Testis (tissue), 3 donors: ENCODE measurements around the gene TTC3. TPM values are rescaled to one million over a fixed set of nuclear protein-coding genes. Genes with fewer than 3 reads are reported as not detected.
"Not testable (repeated sequence)": the region's sequence is repeated elsewhere in the genome, so short reads cannot be mapped to it uniquely, and the experiment has no call there.

Source experiments
- DNase-seq: peaks from one replicate; pipeline ENCODE4 v3.0.0-alpha.2; 2019
- H3K27ac ChIP-seq, 2 donors: fragments of 200-600 bp; sonication (generic); one replicate each; pipeline ENCODE4 v1.5.1; 2019
- H3K27me3 ChIP-seq: fragments of 200-600 bp; sonication (generic); one replicate; pipeline ENCODE4 v1.5.1; 2019
- H3K36me3 ChIP-seq: fragments of 200-600 bp; sonication (generic); one replicate; pipeline ENCODE4 v1.5.1; 2017; ENCODE audit warnings: low read depth; ENCODE audit errors: missing control alignments
- H3K4me1 ChIP-seq: fragments of 200-600 bp; sonication (generic); one replicate; pipeline ENCODE4 v1.5.1; 2019
- H3K4me3 ChIP-seq, 2 donors: fragments of 200-600 bp; sonication (generic); one replicate each; pipeline ENCODE4 v1.5.1; 2017 to 2019
- H3K9me3 ChIP-seq: fragments of 200-600 bp; sonication (generic); one replicate; pipeline ENCODE4 v1.5.1; 2017
- CTCF ChIP-seq, 3 experiments: fragments of 450-650 bp in 2 of 3; fragments of 200-600 bp in 1 of 3; sonication (generic) in 1 of 3; IDR thresholded peaks; one replicate each; pipeline ENCODE4 v1.5.1; 2016 to 2019; ENCODE audit warnings: antibody characterized with exemption in 3 of 3, mild to moderate bottlenecking in 2 of 3, moderate library complexity in 1 of 3
- POLR2A ChIP-seq: fragments of 450-650 bp; IDR thresholded peaks from one replicate; pipeline ENCODE4 v1.6.1; 2017; ENCODE audit warnings: antibody characterized with exemption, mild to moderate bottlenecking, moderate library complexity
- WGBS, 2 donors: methylation state at CpG; one replicate each; pipeline ENCODE4 v1.1.5; 2018; 5-methylcytosine and 5-hydroxymethylcytosine counted together
- intact Hi-C: fragments of 100-400 bp; cut with DNase I; formaldehyde crosslinking; loops from one replicate; pipeline ENCODE4 v1.15.1; 2023; ENCODE audit warnings: low total_unique reads
- polyA plus RNA-seq: library from polyadenylated mRNA; stranded (reverse); fragments of 350-450 nt; fragmentation: Illumina TruSeq; extraction: RNeasy Lipid Tissue Mini Kit (QIAGEN cat#74804); gene quantifications from one replicate; pipeline ENCODE4 v1.2.3, GENCODE V29; 2014; ENCODE audit warnings: low read depth, low replicate concordance; ENCODE audit not compliant: insufficient read depth
- total RNA-seq, 2 donors: library from RNA; depleted of rRNA; stranded (reverse); fragments of >200 nt; gene quantifications; one replicate each; pipeline ENCODE4 v1.2.3, GENCODE V29; 2016

Gene TTC3
- total and polyA plus RNA-seq, 3 donors from 2014 or later: 70.7 to 181 (median 154) TPM

- TF ChIP-seq POLR2A (no peak), CTCF (IDR thresholded peaks at IDR 0.05) (no peak)
- no peak overlapping the region for H3K4me3 ChIP-seq
- WGBS, 2 donors: 82% methylated on average over 3 of the region's 3 CpGs
- H3K27ac ChIP-seq: no peak overlapping the region
- H3K9me3 ChIP-seq: no peaks in the 10 kb centered on the region
- no peak for DNase-seq
- no peaks in the 10 kb centered on the region for H3K27me3 ChIP-seq
- intact Hi-C loops: no loop called here
- H3K4me1 ChIP-seq: no peaks in the 10 kb centered on the region
- H3K36me3 ChIP-seq: no peaks in the 10 kb centered on the region
These were observed 66.1 kb downstream of the TTC3 start for GRCh38 chr21:37139154-37139553.

DNA sequence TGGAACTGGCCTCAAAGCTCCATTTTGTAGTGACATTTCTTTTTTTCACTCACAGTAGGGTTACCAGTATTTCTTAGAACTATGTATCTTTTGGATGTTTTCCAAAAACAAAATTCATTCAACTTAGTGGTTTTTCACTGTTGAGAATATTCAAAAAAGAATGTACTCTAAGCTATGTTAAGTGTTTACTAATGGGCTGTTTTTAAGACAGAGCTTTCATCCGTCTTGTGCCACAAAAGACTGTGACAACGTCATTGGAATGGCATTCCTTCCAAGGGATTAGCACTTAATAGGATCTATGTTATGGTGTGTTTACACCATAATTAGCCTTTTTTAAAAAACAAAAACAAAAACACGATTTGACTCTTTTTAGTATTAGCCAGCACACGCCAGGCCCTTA is 66.8 kb downstream of the TTC3 start:
- 72 to 78% methylated on average over 4 of the region's 4 CpGs for WGBS, 2 donors
- no peak for TF ChIP-seq CTCF (IDR thresholded peaks at IDR 0.05)
- TF ChIP-seq POLR2A: no peak
- H3K36me3 ChIP-seq: no peaks in the 10 kb centered on the region
- no peaks in the 10 kb centered on the region for H3K9me3 ChIP-seq
- no peak overlapping the region for H3K4me3 ChIP-seq
- no peaks in the 10 kb centered on the region for H3K27me3 ChIP-seq
- intact Hi-C loops: no loop called here
- no peak for DNase-seq
- no peaks in the 10 kb centered on the region for H3K4me1 ChIP-seq
- H3K27ac ChIP-seq: no peak overlapping the region

- H3K27me3 ChIP-seq, H3K9me3 ChIP-seq, H3K27ac ChIP-seq, intact Hi-C loops, H3K4me1 ChIP-seq, DNase-seq, H3K36me3 ChIP-seq, H3K4me3 ChIP-seq: not testable (repeated sequence)
- WGBS, 2 donors: 95 to 100% methylated on average over 2 to 5 of the region's 5 CpGs
These were observed 70.3 kb downstream of the TTC3 start for GRCh38 chr21:37143392-37143791.

GRCh38 chr21:37145635-37146111 is 72.6 kb downstream of the TTC3 start:
- TF ChIP-seq CTCF (IDR thresholded peaks at IDR 0.05) (no peak), POLR2A (no peak)
- H3K27ac ChIP-seq: no peak overlapping the region
- H3K9me3 ChIP-seq: no peaks in the 10 kb centered on the region
- WGBS, 2 donors: 82 to 86% methylated on average over 4 of the region's 4 CpGs
- intact Hi-C loops: no loop called here
- DNase-seq: no peak
- H3K36me3 ChIP-seq: no peaks in the 10 kb centered on the region
- no peaks in the 10 kb centered on the region for H3K4me1 ChIP-seq
- no peak overlapping the region for H3K4me3 ChIP-seq
- H3K27me3 ChIP-seq: no peaks in the 10 kb centered on the region

GRCh38 chr21:37146320-37147235 is 73.5 kb downstream of the TTC3 start:
- Histone ChIP-seq H3K27me3 (no peaks in the 10 kb centered on the region), H3K27ac (no peak overlapping the region), H3K36me3 (no peaks in the 10 kb centered on the region), H3K4me1 (no peaks in the 10 kb centered on the region), H3K4me3 (no peak overlapping the region), H3K9me3 (no peaks in the 10 kb centered on the region)
- WGBS, 2 donors: 66 to 77% methylated on average over 8 of the region's 8 CpGs
- DNase-seq: no peak
- intact Hi-C loops: no loop called here
- TF ChIP-seq POLR2A (no peak), CTCF (IDR thresholded peaks at IDR 0.05) (no peak)
